Glutamatergic neuron (in vitro differentiated cells): Measurements from ENCODE around the gene BIN1. TPM values are rescaled to one million over a fixed set of nuclear protein-coding genes. Genes with fewer than 3 reads are reported as not detected.

Experiments
- DNase-seq: peaks from one replicate; pipeline ENCODE4 v3.0.0; 2022
- H3K27ac Mint-ChIP-seq: one replicate; pipeline ENCODE4 v1.8.0; 2020; ENCODE audit warnings: mild to moderate bottlenecking, mixed read lengths, inconsistent platforms; ENCODE audit not compliant: unreplicated experiment
- H3K27me3 Mint-ChIP-seq: one replicate; pipeline ENCODE4 v1.8.0; 2020; ENCODE audit warnings: mild to moderate bottlenecking, moderate library complexity, mixed read lengths, inconsistent platforms; ENCODE audit not compliant: unreplicated experiment
- H3K36me3 Mint-ChIP-seq: one replicate; pipeline ENCODE4 v1.8.0; 2020; ENCODE audit warnings: mild to moderate bottlenecking, mixed read lengths, inconsistent platforms; ENCODE audit not compliant: unreplicated experiment
- H3K4me1 Mint-ChIP-seq: one replicate; pipeline ENCODE4 v1.8.0; 2020; ENCODE audit warnings: mild to moderate bottlenecking, low read depth, mixed read lengths, inconsistent platforms; ENCODE audit not compliant: unreplicated experiment
- H3K4me3 Mint-ChIP-seq: one replicate; pipeline ENCODE4 v1.8.0; 2020; ENCODE audit warnings: mild to moderate bottlenecking, mixed read lengths, inconsistent platforms; ENCODE audit not compliant: unreplicated experiment
- H3K9me3 Mint-ChIP-seq: one replicate; pipeline ENCODE4 v1.8.0; 2020; ENCODE audit warnings: mild to moderate bottlenecking, moderate library complexity, mixed read lengths, inconsistent platforms; ENCODE audit not compliant: unreplicated experiment
- CTCF ChIP-seq: fragments of 200-600 bp; sonication (generic); IDR thresholded peaks from one replicate; pipeline ENCODE4 v1.5.0; 2021; ENCODE audit not compliant: partially characterized antibody, unreplicated experiment
- total RNA-seq: library from RNA; stranded (reverse); fragmentation: NEBNext Ultra II Directional; extraction: Animal tissue kit (Norgen Biotek cat#: 25700); gene quantifications from one replicate; pipeline ENCODE4 v1.2.1, GENCODE V29; 2021; ENCODE audit not compliant: unreplicated experiment

BIN1 gene
- total RNA-seq, 1 donor from 2014 or later: 176 TPM

GRCh38 chr2:127040169-127040568 lies 66.8 kb downstream of the BIN1 start:
- no peak for TF ChIP-seq CTCF
- no peak for DNase-seq
- H3K4me3 Mint-ChIP-seq: no peak overlapping the region
- peaks cover 1% of the 10 kb centered on the region for H3K9me3 Mint-ChIP-seq
- H3K27ac Mint-ChIP-seq: peak overlapping the region; percentile 49
- no peaks in the 10 kb centered on the region for H3K4me1 Mint-ChIP-seq
- no peaks in the 10 kb centered on the region for H3K36me3 Mint-ChIP-seq
- H3K27me3 Mint-ChIP-seq: peaks cover 4% of the 10 kb centered on the region

- H3K4me1 Mint-ChIP-seq: peaks cover 3% of the 10 kb centered on the region
- H3K9me3 Mint-ChIP-seq: peaks cover 1% of the 10 kb centered on the region
- DNase-seq: no peak
- no peak overlapping the region for H3K27ac Mint-ChIP-seq
- TF ChIP-seq CTCF: no peak
- H3K27me3 Mint-ChIP-seq: peaks cover 4% of the 10 kb centered on the region
- H3K4me3 Mint-ChIP-seq: no peak overlapping the region
- H3K36me3 Mint-ChIP-seq: no peaks in the 10 kb centered on the region
Measured at GRCh38 chr2:127039387-127040031, 67.4 kb downstream of the BIN1 start.

GRCh38 chr2:127037476-127037875 lies 69.5 kb downstream of the BIN1 start:
- TF ChIP-seq CTCF: no peak
- Mint-ChIP-seq H3K27ac (no peak overlapping the region), H3K36me3 (no peaks in the 10 kb centered on the region), H3K4me1 (peaks cover 10% of the 10 kb centered on the region), H3K4me3 (no peak overlapping the region), H3K9me3 (peaks cover 1% of the 10 kb centered on the region), H3K27me3 (peaks cover 4% of the 10 kb centered on the region)
- DNase-seq: no peak

GRCh38 chr2:127034883-127035611 lies 71.9 kb downstream of the BIN1 start:
- Mint-ChIP-seq H3K4me1 (peaks cover 11% of the 10 kb centered on the region), H3K27ac (no peak overlapping the region), H3K9me3 (no peaks in the 10 kb centered on the region), H3K36me3 (no peaks in the 10 kb centered on the region), H3K27me3 (peaks cover 6% of the 10 kb centered on the region), H3K4me3 (no peak overlapping the region)
- no peak for DNase-seq
- no peak for TF ChIP-seq CTCF

GRCh38 chr2:127034051-127034450 lies 72.9 kb downstream of the BIN1 start:
- TF ChIP-seq CTCF: no peak
- H3K27me3 Mint-ChIP-seq: peaks cover 2% of the 10 kb centered on the region
- no peak for DNase-seq
- no peak overlapping the region for H3K4me3 Mint-ChIP-seq
- no peaks in the 10 kb centered on the region for H3K9me3 Mint-ChIP-seq
- H3K36me3 Mint-ChIP-seq: no peaks in the 10 kb centered on the region
- H3K4me1 Mint-ChIP-seq: peaks cover 11% of the 10 kb centered on the region
- no peak overlapping the region for H3K27ac Mint-ChIP-seq
